KG1 (cell line): ENCODE measurements around the gene DAAM1.

Experiments
- DNase-seq: peaks from one replicate; lab custom pipeline; 2025; lab: John Stamatoyannopoulos, UW

DAAM1 gene

GRCh38 chr14:59292921-59293534 is 104.6 kb downstream of the DAAM1 start:
- no peak for DNase-seq

- DNase-seq = no peak
Observed at GRCh38 chr14:59293935-59294661, 105.6 kb downstream of the DAAM1 start.

- DNase-seq = no peak
Observed at GRCh38 chr14:59294662-59294992, 106.2 kb downstream of the DAAM1 start.

- DNase-seq = no peak
Observed at GRCh38 chr14:59295951-59296350, 107.5 kb downstream of the DAAM1 start.

GRCh38 chr14:59296508-59296907 is 108.0 kb downstream of the DAAM1 start:
- no peak for DNase-seq

- DNase-seq = no peak
Observed at GRCh38 chr14:59297071-59297776, 108.8 kb downstream of the DAAM1 start.

- DNase-seq = no peak
Observed at GRCh38 chr14:59299731-59300130, 111.3 kb downstream of the DAAM1 start.

- no peak for DNase-seq
Observed at GRCh38 chr14:59301354-59301753, 112.9 kb downstream of the DAAM1 start.

- DNase-seq = no peak
Observed at GRCh38 chr14:59302313-59302712, 113.8 kb downstream of the DAAM1 start.

GRCh38 chr14:59303216-59303615 is 114.7 kb downstream of the DAAM1 start:
- DNase-seq = no peak

- no peak for DNase-seq
Observed at GRCh38 chr14:59305231-59305630, 116.8 kb downstream of the DAAM1 start.

- DNase-seq = no peak
Observed at GRCh38 chr14:59305836-59306555, 117.5 kb downstream of the DAAM1 start.

GRCh38 chr14:59306775-59307174 is 118.3 kb downstream of the DAAM1 start:
- DNase-seq = no peak

GRCh38 chr14:59308086-59308485 is 119.6 kb downstream of the DAAM1 start:
- DNase-seq = no peak

- no peak for DNase-seq
Observed at GRCh38 chr14:59308673-59309072, 120.2 kb downstream of the DAAM1 start.

- DNase-seq = no peak
Observed at GRCh38 chr14:59309291-59309900, 120.9 kb downstream of the DAAM1 start.

GRCh38 chr14:59310633-59311032 is 122.2 kb downstream of the DAAM1 start:
- no peak for DNase-seq

- DNase-seq = no peak
Observed at GRCh38 chr14:59311723-59312122, 123.3 kb downstream of the DAAM1 start.

- DNase-seq = no peak
Observed at GRCh38 chr14:59313144-59313651, 124.7 kb downstream of the DAAM1 start.

GRCh38 chr14:59313658-59314608 is 125.5 kb downstream of the DAAM1 start:
- DNase-seq = no peak
